HG03460 (cell line): ENCODE results near the gene STAG1.
"Not testable (repeated sequence)": the region's sequence is repeated elsewhere in the genome, so short reads cannot be mapped to it uniquely, and the experiment has no call there.

Experiments
- ATAC-seq: cut with Tn5 transposase; IDR thresholded peaks from one replicate; pipeline ENCODE4 v1.9.1; 2021; ENCODE audit not compliant: unreplicated experiment

Gene STAG1

DNA sequence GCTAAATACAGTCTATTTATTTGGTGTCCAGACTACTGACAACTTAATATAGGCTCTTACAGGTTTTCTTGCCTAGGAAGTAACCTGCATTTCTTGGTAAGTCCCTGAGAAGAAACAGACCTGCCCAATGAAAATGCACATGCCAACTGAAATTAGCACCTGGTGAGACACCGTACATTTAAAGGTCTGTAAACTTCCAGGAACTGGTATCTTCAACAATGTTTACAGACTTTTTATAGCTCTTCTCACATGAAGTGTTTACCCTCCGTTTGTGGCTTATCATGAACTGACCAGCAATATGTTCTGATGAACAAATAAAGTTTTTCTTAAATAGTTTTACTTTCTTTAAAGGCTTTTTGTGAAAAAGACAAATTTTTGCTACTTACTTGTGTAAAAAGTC lies 408.7 kb downstream of the STAG1 start:
- ATAC-seq = no peak

GRCh38 chr3:136336329-136337100 lies 415.7 kb downstream of the STAG1 start:
- ATAC-seq = no peak

GRCh38 chr3:136334726-136335125 lies 417.5 kb downstream of the STAG1 start:
- not testable (repeated sequence) for ATAC-seq

GRCh38 chr3:136334209-136334608 lies 418.0 kb downstream of the STAG1 start:
- no peak for ATAC-seq

DNA sequence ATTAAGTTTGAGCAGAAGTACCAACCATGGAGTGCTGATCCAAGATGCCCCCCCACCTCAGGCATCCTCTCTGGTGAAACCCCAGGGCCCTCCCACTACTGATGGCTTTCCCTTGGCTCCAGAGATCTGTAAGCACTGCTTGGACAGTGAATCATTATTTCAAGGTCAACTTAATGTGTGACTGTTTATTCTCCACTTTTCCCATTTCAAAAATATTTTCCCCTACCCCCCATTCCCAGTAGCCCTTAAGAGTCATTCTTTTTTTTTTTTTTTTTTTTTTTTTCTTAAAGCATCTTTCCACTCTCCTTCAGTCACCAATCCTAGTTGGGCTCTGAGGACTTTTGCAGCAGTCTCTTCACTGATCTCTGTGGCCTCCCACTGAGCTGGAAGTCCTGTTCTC lies 419.4 kb downstream of the STAG1 start:
- no peak for ATAC-seq

GRCh38 chr3:136332302-136332701 lies 419.9 kb downstream of the STAG1 start:
- ATAC-seq = no peak

DNA sequence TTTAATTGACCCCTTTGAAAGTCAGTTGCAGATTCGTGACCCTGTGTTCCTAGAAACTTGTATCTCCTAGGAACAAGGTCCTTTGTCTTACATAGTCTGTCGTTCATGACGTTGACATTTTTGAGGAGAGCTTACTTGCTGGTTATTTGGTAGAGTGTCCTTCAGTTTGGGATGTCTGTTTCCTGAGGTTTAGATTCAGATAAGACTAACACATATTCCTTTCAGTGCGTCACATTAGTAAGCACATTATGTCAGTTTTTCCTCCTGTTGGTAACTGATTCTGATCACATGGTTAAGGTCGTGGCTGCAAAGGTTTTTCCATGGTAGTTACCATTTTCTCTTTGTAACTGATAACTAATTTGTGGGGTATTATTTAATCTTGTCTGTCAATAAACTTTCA lies 421.3 kb downstream of the STAG1 start:
- ATAC-seq = no peak

GRCh38 chr3:136329593-136329992 lies 422.6 kb downstream of the STAG1 start:
- ATAC-seq = no peak

DNA sequence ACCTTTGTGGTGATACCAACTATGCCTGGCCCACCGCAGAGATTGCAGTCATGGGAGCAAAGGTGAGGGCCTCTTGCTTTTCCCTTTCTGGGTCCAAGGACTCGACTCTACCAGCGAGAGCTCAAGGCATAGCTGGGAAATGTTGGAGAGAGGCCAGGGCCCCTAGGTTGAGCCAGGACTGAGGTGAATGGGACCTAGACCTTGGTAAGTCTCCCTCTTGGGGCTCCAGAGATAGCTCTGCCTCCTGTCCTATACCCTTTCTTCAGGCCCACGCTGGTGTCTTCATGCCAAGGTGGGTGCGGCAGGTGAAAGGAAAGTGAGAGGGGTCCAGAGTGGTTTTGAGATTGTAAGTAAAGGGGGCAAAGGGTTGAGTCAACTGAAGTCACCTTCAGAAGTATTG lies 424.5 kb downstream of the STAG1 start:
- ATAC-seq = no peak

- no peak for ATAC-seq
Measured at GRCh38 chr3:136326316-136326715, 425.9 kb downstream of the STAG1 start.

DNA sequence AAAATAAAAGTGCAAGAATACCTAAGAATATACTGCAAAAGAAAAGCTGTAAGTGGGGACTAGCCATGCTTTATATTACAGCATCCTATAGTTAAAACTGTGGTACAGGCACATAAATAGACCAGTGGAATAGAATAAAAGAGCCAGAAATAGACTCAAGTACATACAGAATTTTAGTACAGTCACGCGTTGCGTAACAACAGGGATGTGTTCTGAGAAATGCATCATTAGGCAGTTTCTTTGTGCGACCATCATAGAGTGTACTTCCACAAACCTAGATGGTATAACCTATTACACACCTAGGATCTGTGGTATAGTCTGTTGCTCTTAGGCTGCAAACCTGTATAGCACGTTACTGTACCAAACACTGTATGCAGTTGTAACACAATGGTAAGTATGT lies 440.2 kb downstream of the STAG1 start:
- no peak for ATAC-seq

DNA sequence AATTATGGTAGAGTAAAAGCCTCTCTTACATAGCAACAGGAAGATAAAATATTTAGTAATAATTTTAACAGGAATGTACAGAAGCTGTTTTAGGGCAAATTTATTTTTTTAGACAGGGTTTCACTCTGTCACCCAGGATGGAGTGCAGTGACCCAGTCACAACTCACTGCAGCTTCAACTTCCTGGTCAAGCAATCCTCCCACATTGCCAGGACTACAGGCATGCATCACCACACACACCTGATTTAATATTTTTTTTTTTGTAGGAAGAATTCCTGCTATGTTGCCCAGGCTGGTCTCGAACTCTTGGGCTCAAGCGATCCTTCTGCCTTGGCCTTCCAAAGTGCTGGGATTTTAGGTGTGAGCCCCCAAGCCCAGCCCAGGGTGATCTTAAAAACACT lies 440.9 kb downstream of the STAG1 start:
- no peak for ATAC-seq

DNA sequence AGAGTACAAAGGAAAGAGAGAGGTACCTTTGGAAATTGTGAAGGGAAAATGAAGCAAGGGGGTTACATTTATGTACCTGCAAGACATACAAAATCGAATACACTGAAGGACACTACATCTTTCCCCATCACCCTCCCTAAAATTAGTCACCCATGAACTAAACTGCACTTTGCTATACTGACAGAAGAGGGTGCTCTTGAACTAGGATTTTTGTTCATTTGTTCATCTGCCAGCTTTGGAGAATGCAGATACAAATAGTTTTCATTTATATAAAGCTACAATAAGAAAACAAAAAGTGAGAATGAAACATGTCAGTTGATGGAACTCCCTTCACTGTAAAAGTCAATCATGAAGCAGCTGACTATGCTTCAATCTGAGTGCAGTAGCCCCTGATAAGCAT lies 446.3 kb downstream of the STAG1 start:
- ATAC-seq = no peak

DNA sequence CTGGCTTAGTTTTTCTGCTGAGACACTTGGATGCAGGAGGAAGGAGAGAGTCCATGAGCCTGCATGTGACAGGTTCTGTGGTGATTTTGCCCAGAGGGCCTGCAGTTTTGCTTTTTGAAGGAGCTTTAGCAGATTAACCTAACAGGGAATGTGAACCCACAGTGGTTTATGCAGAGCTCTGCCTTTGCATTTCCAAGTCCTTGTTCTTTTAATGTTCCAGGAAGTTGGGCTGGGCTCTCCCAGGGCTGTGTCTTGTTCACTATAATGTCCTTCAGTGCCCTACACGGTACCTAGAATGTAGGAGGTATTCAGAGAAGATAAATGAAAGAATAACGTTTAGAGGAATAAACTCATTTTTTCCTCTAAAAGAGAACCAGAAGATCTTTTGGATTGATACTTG lies 451.7 kb downstream of the STAG1 start:
- no peak for ATAC-seq

GRCh38 chr3:136297826-136298225 lies 454.4 kb downstream of the STAG1 start:
- ATAC-seq = no peak

- no peak for ATAC-seq
Measured at GRCh38 chr3:136296960-136297359, 455.2 kb downstream of the STAG1 start.

DNA sequence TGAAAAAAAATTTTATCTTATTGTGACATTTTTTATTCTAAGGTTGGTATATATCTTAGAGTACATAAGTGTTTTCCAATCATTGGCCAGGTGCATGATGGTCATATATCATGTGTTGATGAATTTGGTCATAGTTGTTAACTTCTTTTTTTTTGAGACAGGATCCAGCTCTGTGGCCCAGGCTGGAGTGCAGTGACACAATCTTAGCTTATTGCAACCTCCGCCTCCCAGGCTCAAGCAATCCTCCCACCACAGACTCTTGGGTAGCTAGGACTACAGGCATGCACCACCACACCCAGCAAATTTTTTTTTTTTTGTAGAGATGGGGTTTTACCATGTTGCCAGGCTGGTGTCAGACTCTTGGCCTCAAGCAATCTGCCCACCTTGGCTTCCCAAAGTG lies 458.0 kb downstream of the STAG1 start:
- no peak for ATAC-seq

GRCh38 chr3:136293279-136293678 lies 458.9 kb downstream of the STAG1 start:
- ATAC-seq = no peak

GRCh38 chr3:136292500-136292899 lies 459.7 kb downstream of the STAG1 start:
- no peak for ATAC-seq

- ATAC-seq = no peak
Measured at GRCh38 chr3:136291302-136291701, 460.9 kb downstream of the STAG1 start.
